Panc1 (cell line): ENCODE measurements around the gene HPN.

Experiments used
- SIN3A ChIP-seq: IDR thresholded peaks from 2 replicates; pipeline ENCODE4 v1.6.1; 2012; ENCODE audit warnings: low read depth, mild to moderate bottlenecking, low read length, moderate library complexity, borderline replicate concordance; ENCODE audit not compliant: insufficient read depth
- TF ChIP-seq, protein P1 (sequence below): fragments of 450-650 bp; IDR thresholded peaks from 2 replicates; pipeline ENCODE4 v1.5.1; 2017; ENCODE audit warnings: mild to moderate bottlenecking

- TF ChIP-seq, protein P1, sequence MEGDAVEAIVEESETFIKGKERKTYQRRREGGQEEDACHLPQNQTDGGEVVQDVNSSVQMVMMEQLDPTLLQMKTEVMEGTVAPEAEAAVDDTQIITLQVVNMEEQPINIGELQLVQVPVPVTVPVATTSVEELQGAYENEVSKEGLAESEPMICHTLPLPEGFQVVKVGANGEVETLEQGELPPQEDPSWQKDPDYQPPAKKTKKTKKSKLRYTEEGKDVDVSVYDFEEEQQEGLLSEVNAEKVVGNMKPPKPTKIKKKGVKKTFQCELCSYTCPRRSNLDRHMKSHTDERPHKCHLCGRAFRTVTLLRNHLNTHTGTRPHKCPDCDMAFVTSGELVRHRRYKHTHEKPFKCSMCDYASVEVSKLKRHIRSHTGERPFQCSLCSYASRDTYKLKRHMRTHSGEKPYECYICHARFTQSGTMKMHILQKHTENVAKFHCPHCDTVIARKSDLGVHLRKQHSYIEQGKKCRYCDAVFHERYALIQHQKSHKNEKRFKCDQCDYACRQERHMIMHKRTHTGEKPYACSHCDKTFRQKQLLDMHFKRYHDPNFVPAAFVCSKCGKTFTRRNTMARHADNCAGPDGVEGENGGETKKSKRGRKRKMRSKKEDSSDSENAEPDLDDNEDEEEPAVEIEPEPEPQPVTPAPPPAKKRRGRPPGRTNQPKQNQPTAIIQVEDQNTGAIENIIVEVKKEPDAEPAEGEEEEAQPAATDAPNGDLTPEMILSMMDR, result no peak; the same call in 1 of the 2 replicates
- no peak for TF ChIP-seq SIN3A
These were observed 14.2 kb downstream of the HPN start for GRCh38 chr19:35055715-35056179.
